Measurements from ENCODE around the gene MMP25. TPM values are rescaled to one million over a fixed set of nuclear protein-coding genes. Genes with fewer than 3 reads are reported as not detected.

MMP25 gene
- total and polyA plus RNA-seq, 2 experiments from 2014 or later = 6.3 TPM; not detected in 1

DNA sequence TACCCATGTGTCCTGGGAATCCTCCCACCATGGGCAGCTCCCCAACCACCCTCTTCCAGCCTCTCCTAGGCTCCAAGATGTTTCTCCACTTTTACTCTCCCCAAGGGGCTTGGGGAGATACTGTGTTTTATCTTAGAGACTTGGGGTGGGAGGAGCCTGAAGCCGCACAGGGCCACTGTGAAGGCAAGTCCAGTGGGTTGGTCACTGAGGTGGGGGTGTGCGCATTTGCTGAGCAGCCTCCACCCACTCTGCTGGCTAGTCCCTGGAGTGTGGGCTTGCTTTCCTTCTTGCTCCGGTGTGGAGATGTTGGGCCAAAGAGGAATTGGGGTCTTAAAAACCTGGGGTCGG lies 37.7 kb upstream of the MMP25 start:
- Histone ChIP-seq H3K4me2 (peak overlapping the region; percentile 83), H3K36me3 (replicated peaks; ENCODE audit: insufficient read depth, low read depth) (no peaks in the 10 kb centered on the region), H3K9me3 (ENCODE audit: low read depth) (no peaks in the 10 kb centered on the region), H4K20me1 (ENCODE audit: insufficient read depth, poor library complexity, severe bottlenecking) (no peaks in the 10 kb centered on the region), H3K27ac (peak overlapping the region; percentile 97), H3K27me3 (peaks cover 3% of the 10 kb centered on the region), H2AFZ (no peak overlapping the region), H3K9me2 (replicated peaks; ENCODE audit: insufficient read depth) (no peaks in the 10 kb centered on the region), H3K4me1 (ENCODE audit: insufficient read depth) (peaks cover 62% of the 10 kb centered on the region), H3K4me3 (no peak overlapping the region), H3K79me2 (no peaks in the 10 kb centered on the region)
- TF ChIP-seq, protein P1, sequence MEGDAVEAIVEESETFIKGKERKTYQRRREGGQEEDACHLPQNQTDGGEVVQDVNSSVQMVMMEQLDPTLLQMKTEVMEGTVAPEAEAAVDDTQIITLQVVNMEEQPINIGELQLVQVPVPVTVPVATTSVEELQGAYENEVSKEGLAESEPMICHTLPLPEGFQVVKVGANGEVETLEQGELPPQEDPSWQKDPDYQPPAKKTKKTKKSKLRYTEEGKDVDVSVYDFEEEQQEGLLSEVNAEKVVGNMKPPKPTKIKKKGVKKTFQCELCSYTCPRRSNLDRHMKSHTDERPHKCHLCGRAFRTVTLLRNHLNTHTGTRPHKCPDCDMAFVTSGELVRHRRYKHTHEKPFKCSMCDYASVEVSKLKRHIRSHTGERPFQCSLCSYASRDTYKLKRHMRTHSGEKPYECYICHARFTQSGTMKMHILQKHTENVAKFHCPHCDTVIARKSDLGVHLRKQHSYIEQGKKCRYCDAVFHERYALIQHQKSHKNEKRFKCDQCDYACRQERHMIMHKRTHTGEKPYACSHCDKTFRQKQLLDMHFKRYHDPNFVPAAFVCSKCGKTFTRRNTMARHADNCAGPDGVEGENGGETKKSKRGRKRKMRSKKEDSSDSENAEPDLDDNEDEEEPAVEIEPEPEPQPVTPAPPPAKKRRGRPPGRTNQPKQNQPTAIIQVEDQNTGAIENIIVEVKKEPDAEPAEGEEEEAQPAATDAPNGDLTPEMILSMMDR (IDR thresholded peaks at IDR 0.05; ENCODE audit: poor library complexity) = no peak
- TF ChIP-seq EZH2 (IDR thresholded peaks at IDR 0.05; ENCODE audit: borderline replicate concordance) = no peak
- TF ChIP-seq EZH2phosphoT487 (IDR thresholded peaks at IDR 0.05; ENCODE audit: low read depth, severe bottlenecking, unreplicated experiment) = no peak
- 34% methylated on average over 4 of the region's 4 CpGs for WGBS (ENCODE audit: low lambda C conversion rate, missing lambda C conversion rate)
- no peak for DNase-seq (ENCODE audit: low spot score)

DNA sequence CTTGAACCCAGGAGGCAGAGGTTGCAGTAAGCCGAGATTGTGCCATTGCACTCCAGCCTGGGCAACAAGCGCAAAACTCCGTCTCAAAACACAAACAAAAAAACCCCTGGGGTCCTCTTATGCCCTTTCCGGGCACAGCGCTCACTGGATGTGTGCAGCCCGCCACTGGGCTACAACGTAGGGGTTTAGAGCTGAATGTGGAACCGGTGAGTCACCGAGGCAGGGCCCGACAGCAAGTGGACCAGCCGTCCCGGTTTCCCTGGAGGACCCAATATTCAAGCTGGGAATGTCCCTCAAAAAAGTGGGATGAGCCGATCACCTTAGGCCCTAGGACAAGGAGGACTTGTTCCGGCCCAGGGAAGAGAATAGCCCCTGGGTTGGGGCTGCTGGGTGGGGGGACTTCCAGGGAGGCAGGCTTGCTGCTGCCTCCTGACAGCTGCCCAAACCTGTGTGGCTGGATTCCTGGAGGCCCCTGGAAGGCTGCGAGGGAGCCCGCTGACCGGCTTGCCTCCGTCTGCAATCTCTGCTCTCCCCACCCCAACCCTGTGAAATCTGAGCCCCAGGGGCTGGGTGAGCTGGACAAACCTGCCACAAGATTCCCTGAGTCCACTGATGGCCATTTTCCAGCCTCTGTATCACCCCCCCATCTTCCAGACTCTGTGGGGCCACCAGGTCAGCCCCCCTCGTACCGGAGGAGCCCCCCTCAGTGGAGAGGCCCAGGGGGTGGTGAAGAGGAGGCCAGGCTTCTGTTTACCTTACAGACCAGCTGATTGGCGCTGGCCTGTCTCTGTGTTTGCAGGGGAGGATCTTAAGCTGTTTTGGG lies 36.6 kb upstream of the MMP25 start:
- no peaks in the 10 kb centered on the region for H4K20me1 ChIP-seq (ENCODE audit: insufficient read depth, poor library complexity, severe bottlenecking)
- 20% methylated on average over 21 of the region's 21 CpGs for WGBS (ENCODE audit: low lambda C conversion rate, missing lambda C conversion rate)
- peak overlapping the region; percentile 83 for H3K4me2 ChIP-seq
- DNase-seq (ENCODE audit: low spot score) = peak; percentile 88
- TF ChIP-seq, protein P1 (IDR thresholded peaks at IDR 0.05; ENCODE audit: poor library complexity) = no peak
- TF ChIP-seq EZH2 (IDR thresholded peaks at IDR 0.05; ENCODE audit: borderline replicate concordance) = no peak
- TF ChIP-seq EZH2phosphoT487 (IDR thresholded peaks at IDR 0.05; ENCODE audit: low read depth, severe bottlenecking, unreplicated experiment) = no peak
- H3K79me2 ChIP-seq = no peaks in the 10 kb centered on the region
- H3K4me3 ChIP-seq = no peak overlapping the region
- no peak overlapping the region for H2AFZ ChIP-seq
- H3K9me3 ChIP-seq (ENCODE audit: low read depth) = no peaks in the 10 kb centered on the region
- peak overlapping the region; percentile 97 for H3K27ac ChIP-seq
- no peaks in the 10 kb centered on the region for H3K9me2 ChIP-seq (replicated peaks; ENCODE audit: insufficient read depth)
- peaks cover 62% of the 10 kb centered on the region for H3K4me1 ChIP-seq (ENCODE audit: insufficient read depth)
- H3K27me3 ChIP-seq = peaks cover 7% of the 10 kb centered on the region
- H3K36me3 ChIP-seq (replicated peaks; ENCODE audit: insufficient read depth, low read depth) = no peaks in the 10 kb centered on the region

DNA sequence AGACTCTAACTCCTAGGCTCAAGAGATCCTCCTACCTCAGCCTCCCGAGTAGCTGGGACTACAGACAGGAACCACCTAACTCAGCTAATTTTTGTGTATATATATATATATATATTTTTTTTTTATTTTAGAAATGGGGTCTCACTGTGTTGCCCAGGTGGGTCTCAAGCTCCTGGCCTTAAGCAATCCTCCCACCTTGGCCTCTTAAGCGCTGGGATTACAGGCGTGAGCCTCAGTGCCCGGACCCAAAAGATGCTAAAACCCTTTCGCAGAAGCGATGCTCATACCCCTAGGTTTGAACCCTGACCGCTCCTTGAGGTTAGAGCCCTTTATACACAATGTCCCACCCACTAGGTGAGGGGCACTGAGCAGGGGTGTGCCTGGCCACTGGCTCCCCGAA lies 35.9 kb upstream of the MMP25 start:
- Histone ChIP-seq H4K20me1 (ENCODE audit: insufficient read depth, poor library complexity, severe bottlenecking) (no peaks in the 10 kb centered on the region), H3K4me1 (ENCODE audit: insufficient read depth) (peaks cover 62% of the 10 kb centered on the region), H3K36me3 (replicated peaks; ENCODE audit: insufficient read depth, low read depth) (no peaks in the 10 kb centered on the region), H3K4me3 (no peak overlapping the region), H3K9me3 (ENCODE audit: low read depth) (no peaks in the 10 kb centered on the region), H3K27ac (peak overlapping the region; percentile 97), H3K27me3 (peaks cover 7% of the 10 kb centered on the region), H3K9me2 (replicated peaks; ENCODE audit: insufficient read depth) (no peaks in the 10 kb centered on the region), H2AFZ (no peak overlapping the region), H3K4me2 (peak overlapping the region; percentile 83), H3K79me2 (no peaks in the 10 kb centered on the region)
- TF ChIP-seq EZH2phosphoT487 (IDR thresholded peaks at IDR 0.05; ENCODE audit: low read depth, severe bottlenecking, unreplicated experiment) (no peak), EZH2 (IDR thresholded peaks at IDR 0.05; ENCODE audit: borderline replicate concordance) (no peak)
- TF ChIP-seq, protein P1 (IDR thresholded peaks at IDR 0.05; ENCODE audit: poor library complexity) = no peak
- DNase-seq (ENCODE audit: low spot score) = no peak
- 82% methylated on average over 8 of the region's 8 CpGs for WGBS (ENCODE audit: low lambda C conversion rate, missing lambda C conversion rate)

All from hepatocyte (in vitro differentiated cells).